H1 (cell line): ENCODE measurements around the gene RASGRP3. TPM values are rescaled to one million over a fixed set of nuclear protein-coding genes. Genes with fewer than 3 reads are reported as not detected.

Experiments
- CTCF ChIA-PET: fragments of 300-600 bp; sonication (Branson Sonifier 250); formaldehyde crosslinking; loops from one replicate; lab custom pipeline; 2021; ENCODE audit not compliant: partially characterized antibody; lab: Charles Lee
- POLR2A ChIA-PET: fragments of 300-600 bp; sonication (Branson Sonifier 250); formaldehyde crosslinking; loops from one replicate; lab custom pipeline; 2021; ENCODE audit warnings: inconsistent platforms; ENCODE audit not compliant: partially characterized antibody; lab: Charles Lee
- DNase-seq, 2 experiments: peaks; one replicate each; pipeline versions ENCODE4 v3.0.0 to v3.0.0-alpha.2; 2010 to 2022; ENCODE audit warnings: low spot score in 2 of 2, low read depth in 1 of 2, mixed read lengths in 1 of 2
- FAIRE-seq: peaks from 2 replicates; lab custom pipeline; 2011; peaks lifted over from hg19 to GRCh38; lab: Jason Lieb, UNC
- H2AFZ ChIP-seq: 2 replicates; pipeline ENCODE4 v1.8.1; 2012; ENCODE audit warnings: low read length, inconsistent platforms
- H2AK5ac ChIP-seq: 2 replicates; pipeline ENCODE4 v1.6.1; 2013; ENCODE audit warnings: low read depth, low read length
- H2BK120ac ChIP-seq: replicated peaks from 2 replicates; pipeline ENCODE3; 2013; ENCODE audit warnings: low read depth, low read length, inconsistent platforms
- H2BK12ac ChIP-seq: 2 replicates; pipeline ENCODE4 v1.6.1; 2013; ENCODE audit warnings: low read depth, low read length
- H2BK15ac ChIP-seq: 2 replicates; pipeline ENCODE4 v1.6.1; 2013; ENCODE audit warnings: low read length
- H2BK20ac ChIP-seq: 2 replicates; pipeline ENCODE4 v1.6.1; 2013; ENCODE audit warnings: low read length
- H2BK5ac ChIP-seq: 2 replicates; pipeline ENCODE4 v1.6.1; 2013; ENCODE audit warnings: low read depth, low read length
- H3K14ac ChIP-seq: 2 replicates; pipeline ENCODE4 v1.6.1; 2013; ENCODE audit warnings: inconsistent platforms; ENCODE audit not compliant: insufficient read length
- H3K18ac ChIP-seq: 2 replicates; pipeline ENCODE4 v1.6.1; 2013; ENCODE audit warnings: low read length; ENCODE audit errors: extremely low read depth
- H3K23ac ChIP-seq: 2 replicates; pipeline ENCODE4 v1.6.1; 2013; ENCODE audit warnings: inconsistent platforms; ENCODE audit not compliant: insufficient read length
- H3K23me2 ChIP-seq: 2 replicates; pipeline ENCODE4 v1.6.1; 2013; ENCODE audit warnings: low read depth, low read length
- H3K27ac ChIP-seq: 2 replicates; pipeline ENCODE4 v1.6.1; 2011; ENCODE audit warnings: low read depth, low read length, inconsistent platforms
- H3K27me3 ChIP-seq, 4 experiments: replicated peaks in 1 of 4; 1 replicate in 1 of 4; 2 replicates in 3 of 4; pipeline versions ENCODE4 v1.6.1 to v1.8.1; 2011 to 2013; ENCODE audit warnings: low read length in 3 of 4, mild to moderate bottlenecking in 3 of 4, inconsistent platforms in 2 of 4, mixed read lengths in 2 of 4, moderate library complexity in 1 of 4; ENCODE audit not compliant: control insufficient read depth in 3 of 4, insufficient read depth in 3 of 4; ENCODE audit errors: extremely low read depth in 1 of 4
- H3K36me3 ChIP-seq, 4 experiments: 2 replicates each; pipeline versions ENCODE4 v1.6.1 to v1.8.1; 2011 to 2013; ENCODE audit warnings: mild to moderate bottlenecking in 4 of 4, low read length in 3 of 4, moderate library complexity in 2 of 4, control low read depth in 1 of 4, inconsistent platforms in 1 of 4; ENCODE audit not compliant: insufficient read depth in 4 of 4, control insufficient read depth in 2 of 4
- H3K4ac ChIP-seq: replicated peaks from 2 replicates; pipeline ENCODE3; 2013; ENCODE audit warnings: low read length, low read depth, mixed read lengths, inconsistent platforms; ENCODE audit not compliant: insufficient read length
- H3K4me1 ChIP-seq, 4 experiments: replicated peaks in 1 of 4; 1 replicate in 1 of 4; 2 replicates in 3 of 4; pipeline versions ENCODE4 v1.6.1 to v1.8.1; 2011 to 2013; ENCODE audit warnings: low read length in 3 of 4, inconsistent platforms in 2 of 4, mixed read lengths in 1 of 4; ENCODE audit not compliant: insufficient read depth in 4 of 4, control insufficient read depth in 3 of 4
- H3K4me2 ChIP-seq, 2 experiments: 2 replicates each; pipeline versions ENCODE4 v1.6.1 to v1.8.1; 2011 to 2013; ENCODE audit warnings: low read depth in 2 of 2, low read length in 2 of 2, control low read depth in 1 of 2, inconsistent platforms in 1 of 2, mild to moderate bottlenecking in 1 of 2; ENCODE audit not compliant: insufficient read depth in 1 of 2
- H3K4me3 ChIP-seq, 4 experiments: fragments of 200-600, 300-600 bp in 1 of 4; sonication (generic), shearing (Covaris generic), sonication (Bioruptor Twin) in 1 of 4; 2 replicates each; pipeline versions ENCODE4 v1.5.1 to v1.8.1; 2011 to 2016; ENCODE audit warnings: low read length in 4 of 4, low read depth in 3 of 4, control low read depth in 2 of 4, inconsistent platforms in 2 of 4, mild to moderate bottlenecking in 2 of 4, mixed read lengths in 1 of 4, moderate library complexity in 1 of 4; ENCODE audit not compliant: insufficient read depth in 2 of 4; ENCODE audit errors: extremely low read depth in 1 of 4
- H3K56ac ChIP-seq: replicated peaks from 2 replicates; pipeline ENCODE3; 2013; ENCODE audit warnings: low read depth, mild to moderate bottlenecking, mixed read lengths, low read length, inconsistent platforms; ENCODE audit not compliant: insufficient read length
- H3K79me1 ChIP-seq: 2 replicates; pipeline ENCODE4 v1.6.1; 2013; ENCODE audit warnings: low read depth, low read length, control low read depth
- H3K79me2 ChIP-seq, 2 experiments: 2 replicates each; pipeline versions ENCODE4 v1.6.1 to v1.8.1; 2012 to 2013; ENCODE audit warnings: low read length in 2 of 2, mild to moderate bottlenecking in 2 of 2, inconsistent platforms in 1 of 2; ENCODE audit not compliant: insufficient read depth in 2 of 2, control insufficient read depth in 1 of 2
- H3K9ac ChIP-seq, 4 experiments: replicated peaks in 1 of 4; 1 replicate in 1 of 4; 2 replicates in 3 of 4; pipeline versions ENCODE4 v1.6.1 to v1.8.1; 2011 to 2013; ENCODE audit warnings: low read depth in 3 of 4, low read length in 3 of 4, control low read depth in 2 of 4, mild to moderate bottlenecking in 2 of 4, moderate library complexity in 2 of 4, inconsistent platforms in 1 of 4; ENCODE audit errors: extremely low read depth in 1 of 4
- H3K9me3 ChIP-seq, 2 experiments: 2 replicates each; pipeline versions ENCODE4 v1.6.1 to v1.8.1; 2012 to 2013; ENCODE audit warnings: mild to moderate bottlenecking in 2 of 2, moderate library complexity in 2 of 2, control low read depth in 1 of 2, inconsistent platforms in 1 of 2, low read depth in 1 of 2, low read length in 1 of 2, mixed read lengths in 1 of 2; ENCODE audit not compliant: insufficient read depth in 2 of 2
- H4K20me1 ChIP-seq, 2 experiments: replicated peaks in 1 of 2; 2 replicates each; pipeline versions ENCODE3 to v1.8.1; 2011 to 2013; ENCODE audit warnings: inconsistent platforms in 2 of 2, low read length in 2 of 2, mild to moderate bottlenecking in 1 of 2; ENCODE audit not compliant: insufficient read depth in 2 of 2, control insufficient read depth in 1 of 2
- H4K5ac ChIP-seq: 2 replicates; pipeline ENCODE4 v1.6.1; 2013; ENCODE audit warnings: low read length, low read depth, mixed read lengths, inconsistent platforms; ENCODE audit not compliant: insufficient read length
- H4K8ac ChIP-seq: 2 replicates; pipeline ENCODE4 v1.8.0; 2013; ENCODE audit warnings: mild to moderate bottlenecking, moderate library complexity, low read length, inconsistent platforms; ENCODE audit not compliant: insufficient read depth; ENCODE audit errors: extremely low read depth
- H4K91ac ChIP-seq: replicated peaks from 2 replicates; pipeline ENCODE3; 2013; ENCODE audit warnings: low read length, mixed read lengths, inconsistent platforms; ENCODE audit not compliant: insufficient read length
- JUND ChIP-seq: IDR thresholded peaks from 2 replicates; pipeline ENCODE4 v1.6.1; 2011; ENCODE audit warnings: mild to moderate bottlenecking, improper control_type of control experiment, low read length
- WGBS, 2 experiments: shearing (Covaris generic) in 1 of 2; methylation state at CpG; one replicate each; pipeline versions ENCODE4 v1.1.6 to v1.1.7; 2013 to 2015; ENCODE audit warnings: low lambda C conversion rate in 2 of 2, mixed read lengths in 2 of 2, inconsistent platforms in 1 of 2, low coverage in 1 of 2, missing lambda C conversion rate in 1 of 2; ENCODE audit not compliant: insufficient replicate concordance in 2 of 2, insufficient coverage in 1 of 2, insufficient read length in 1 of 2; ENCODE audit errors: extremely low coverage in 1 of 2, missing lambda C conversion rate in 1 of 2; 5-methylcytosine and 5-hydroxymethylcytosine counted together
- polyA plus RNA-seq, 7 experiments: library from polyadenylated mRNA; depleted of rRNA in 3 of 7; stranded (reverse) in 5 of 7; unstranded in 2 of 7; fragments of >200 nt in 5 of 7; fragments of 200-250 nt in 2 of 7; gene quantifications; 1 replicate in 5 of 7; 2 replicates in 1 of 7; 4 replicates in 1 of 7; pipeline versions ENCODE4 v1.2.1 to v1.2.3, GENCODE V29; 2011 to 2013; ENCODE audit warnings: missing spikeins in 2 of 7, mixed read lengths in 2 of 7
- total RNA-seq: library from RNA; stranded (reverse); fragmentation: NEBNext Ultra II Directional; extraction: Animal tissue kit (Norgen Biotek cat#: 25700); gene quantifications from 2 replicates; pipeline ENCODE4 v1.2.1, GENCODE V29; 2021

Gene RASGRP3
- total and polyA plus RNA-seq, 2 of the 8 experiments (the other 6 are each of a cell fraction or from before 2014, with no cell fraction given), result 0.06 TPM; not detected in 1

- Histone ChIP-seq H3K79me2 (no peaks in the 10 kb centered on the region), H3K9ac (no peak overlapping the region), H3K4me3 (no peak overlapping the region), H2BK120ac (no peak overlapping the region), H4K20me1 (no peaks in the 10 kb centered on the region)
- TF ChIP-seq JUND, result no peak
- TF ChIP-seq, all 59 proteins: peak for 0
- no peak overlapping the region for H3K4ac ChIP-seq
- no peak overlapping the region for H2BK5ac ChIP-seq
- H3K27me3 ChIP-seq, result no peaks in the 10 kb centered on the region
- H2AFZ ChIP-seq, result no peak overlapping the region
- H3K4me2 ChIP-seq, result no peak overlapping the region
- H3K23me2 ChIP-seq, result no peaks in the 10 kb centered on the region
- DNase-seq (no peak), FAIRE-seq (no peak)
- no peak overlapping the region for H4K8ac ChIP-seq
- H2AK5ac ChIP-seq, result no peak overlapping the region
- H3K18ac ChIP-seq, result no peak overlapping the region
- H3K23ac ChIP-seq, result no peak overlapping the region
- H3K79me1 ChIP-seq, result no peaks in the 10 kb centered on the region
- POLR2A ChIA-PET, result no interaction called here
- no peak overlapping the region for H2BK20ac ChIP-seq
- H3K36me3 ChIP-seq, result no peaks in the 10 kb centered on the region
- H3K9me3 ChIP-seq, result no peaks in the 10 kb centered on the region
- H4K91ac ChIP-seq, result no peak overlapping the region
- no peaks in the 10 kb centered on the region for H3K4me1 ChIP-seq
- CTCF ChIA-PET, result interaction anchor here (0.6 to 2.4 kb wide), 8 partner anchors 24 to 670 kb away, joined by 3 to 8 read pairs (median 4); no protein-coding TSS in a partner anchor
- no peak overlapping the region for H2BK15ac ChIP-seq
- no peak overlapping the region for H3K27ac ChIP-seq
- H3K56ac ChIP-seq, result no peak overlapping the region
- H4K5ac ChIP-seq, result no peak overlapping the region
- WGBS, 2 experiments, result 89% methylated on average over 6 of the region's 6 CpGs; no CpG with 5 or more reads in 1 of the 2 experiments
- no peak overlapping the region for H2BK12ac ChIP-seq
- no peak overlapping the region for H3K14ac ChIP-seq
These were observed 33.8 kb upstream of the RASGRP3 start for GRCh38 chr2:33442528-33443079.
